Brain microvascular endothelial cell (primary cell): ENCODE data around the gene RPL18.

Experiments used
- DNase-seq: peaks from one replicate; pipeline ENCODE4 v3.0.0-alpha.2; 2020
- H3K27ac ChIP-seq: fragments of 250-450 bp; sonication (Bioruptor Pico); 2 replicates; pipeline ENCODE4 v1.5.1; 2020; ENCODE audit warnings: mild to moderate bottlenecking, moderate library complexity
- H3K27me3 ChIP-seq: fragments of 250-450 bp; sonication (Bioruptor Pico); replicated peaks from 2 replicates; pipeline ENCODE4 v1.5.1; 2020; ENCODE audit warnings: mild to moderate bottlenecking
- H3K36me3 ChIP-seq: fragments of 250-450 bp; sonication (Bioruptor Pico); replicated peaks from 2 replicates; pipeline ENCODE4 v1.5.1; 2020; ENCODE audit warnings: mild to moderate bottlenecking
- H3K4me3 ChIP-seq: 2 replicates; pipeline ENCODE4 v1.5.1; 2011; ENCODE audit warnings: low read depth, mild to moderate bottlenecking, control low read depth, low read length, moderate library complexity
- in situ Hi-C: cut with HindIII; loops from 2 replicates; pipeline ENCODE4 v1.10.0; 2017; ENCODE audit warnings: low sequenced_read_pairs, low pct_ligation_motif_present
- TF ChIP-seq, protein P1 (sequence below): IDR thresholded peaks from 2 replicates; pipeline ENCODE4 v1.5.1; 2011; ENCODE audit warnings: low read depth, mild to moderate bottlenecking, moderate library complexity, low read length, control low read depth, inconsistent platforms; ENCODE audit errors: missing control alignments

RPL18 gene

GRCh38 chr19:48629599-48630295 is 10.8 kb upstream of the RPL18 start:
- no peaks in the 10 kb centered on the region for H3K36me3 ChIP-seq
- DNase-seq = peak; percentile 56
- no peaks in the 10 kb centered on the region for H3K27me3 ChIP-seq
- in situ Hi-C loops = no loop called here
- H3K4me3 ChIP-seq = peak overlapping the region; percentile 27
- TF ChIP-seq, protein P1, sequence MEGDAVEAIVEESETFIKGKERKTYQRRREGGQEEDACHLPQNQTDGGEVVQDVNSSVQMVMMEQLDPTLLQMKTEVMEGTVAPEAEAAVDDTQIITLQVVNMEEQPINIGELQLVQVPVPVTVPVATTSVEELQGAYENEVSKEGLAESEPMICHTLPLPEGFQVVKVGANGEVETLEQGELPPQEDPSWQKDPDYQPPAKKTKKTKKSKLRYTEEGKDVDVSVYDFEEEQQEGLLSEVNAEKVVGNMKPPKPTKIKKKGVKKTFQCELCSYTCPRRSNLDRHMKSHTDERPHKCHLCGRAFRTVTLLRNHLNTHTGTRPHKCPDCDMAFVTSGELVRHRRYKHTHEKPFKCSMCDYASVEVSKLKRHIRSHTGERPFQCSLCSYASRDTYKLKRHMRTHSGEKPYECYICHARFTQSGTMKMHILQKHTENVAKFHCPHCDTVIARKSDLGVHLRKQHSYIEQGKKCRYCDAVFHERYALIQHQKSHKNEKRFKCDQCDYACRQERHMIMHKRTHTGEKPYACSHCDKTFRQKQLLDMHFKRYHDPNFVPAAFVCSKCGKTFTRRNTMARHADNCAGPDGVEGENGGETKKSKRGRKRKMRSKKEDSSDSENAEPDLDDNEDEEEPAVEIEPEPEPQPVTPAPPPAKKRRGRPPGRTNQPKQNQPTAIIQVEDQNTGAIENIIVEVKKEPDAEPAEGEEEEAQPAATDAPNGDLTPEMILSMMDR = no peak
- H3K27ac ChIP-seq = peak overlapping the region; percentile 5

DNA sequence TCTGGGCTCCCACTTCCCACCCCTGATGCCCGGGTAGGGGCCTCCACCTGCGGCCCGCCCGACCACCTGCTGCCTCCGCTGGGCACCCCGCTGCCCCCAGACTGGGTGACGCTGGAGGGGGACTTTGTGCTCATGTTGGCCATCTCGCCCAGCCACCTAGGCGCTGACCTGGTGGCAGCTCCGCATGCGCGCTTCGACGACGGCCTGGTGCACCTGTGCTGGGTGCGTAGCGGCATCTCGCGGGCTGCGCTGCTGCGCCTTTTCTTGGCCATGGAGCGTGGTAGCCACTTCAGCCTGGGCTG is 10.3 kb upstream of the RPL18 start:
- in situ Hi-C loops = no loop called here
- Histone ChIP-seq H3K27ac (no peak overlapping the region), H3K36me3 (no peaks in the 10 kb centered on the region), H3K4me3 (no peak overlapping the region), H3K27me3 (no peaks in the 10 kb centered on the region)
- TF ChIP-seq, protein P1 = no peak
- no peak for DNase-seq

GRCh38 chr19:48628486-48629296 is 9.7 kb upstream of the RPL18 start:
- DNase-seq = no peak
- no peaks in the 10 kb centered on the region for H3K27me3 ChIP-seq
- no peak overlapping the region for H3K4me3 ChIP-seq
- no peak overlapping the region for H3K27ac ChIP-seq
- in situ Hi-C loops = no loop called here
- TF ChIP-seq, protein P1 = no peak
- H3K36me3 ChIP-seq = no peaks in the 10 kb centered on the region

GRCh38 chr19:48627865-48628314 is 8.9 kb upstream of the RPL18 start:
- Histone ChIP-seq H3K36me3 (no peaks in the 10 kb centered on the region), H3K27me3 (no peaks in the 10 kb centered on the region), H3K4me3 (no peak overlapping the region), H3K27ac (no peak overlapping the region)
- no peak for DNase-seq
- in situ Hi-C loops = no loop called here
- TF ChIP-seq, protein P1 = no peak

- Histone ChIP-seq H3K27me3 (no peaks in the 10 kb centered on the region), H3K4me3 (no peak overlapping the region), H3K36me3 (no peaks in the 10 kb centered on the region), H3K27ac (no peak overlapping the region)
- in situ Hi-C loops = no loop called here
- DNase-seq = no peak
- TF ChIP-seq, protein P1 = no peak
Observed at GRCh38 chr19:48627201-48627864, 8.4 kb upstream of the RPL18 start.
